ENCODE data around the gene SLC10A2. TPM values are rescaled to one million over a fixed set of nuclear protein-coding genes. Genes with fewer than 3 reads are reported as not detected.

SLC10A2 gene
- total RNA-seq, 2 donors from 2014 or later, result not detected

DNA sequence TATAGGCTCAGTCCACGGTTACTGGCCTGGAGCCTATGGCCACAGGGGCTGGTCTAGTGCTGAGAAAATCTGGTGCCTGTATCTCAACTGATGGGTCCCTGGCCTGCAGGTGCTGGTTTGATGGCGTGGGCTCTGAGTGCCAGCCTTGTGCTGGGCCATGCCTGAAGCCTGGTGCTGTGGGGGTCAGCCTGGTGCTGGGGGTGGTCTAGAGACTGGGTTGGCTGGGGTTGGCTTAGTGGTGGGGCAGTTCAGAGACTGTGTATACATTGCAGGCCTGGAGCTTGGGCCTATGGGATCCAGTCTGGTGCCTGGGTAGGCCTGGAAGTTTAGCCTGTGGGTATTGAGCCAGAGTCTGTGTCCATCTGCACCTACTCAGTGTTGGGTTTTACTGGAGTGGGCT lies 36.4 kb downstream of the SLC10A2 start:
- 40 to 68% methylated on average over 1 to 2 of the region's 2 CpGs for WGBS, 2 donors
- TF ChIP-seq, protein P1, sequence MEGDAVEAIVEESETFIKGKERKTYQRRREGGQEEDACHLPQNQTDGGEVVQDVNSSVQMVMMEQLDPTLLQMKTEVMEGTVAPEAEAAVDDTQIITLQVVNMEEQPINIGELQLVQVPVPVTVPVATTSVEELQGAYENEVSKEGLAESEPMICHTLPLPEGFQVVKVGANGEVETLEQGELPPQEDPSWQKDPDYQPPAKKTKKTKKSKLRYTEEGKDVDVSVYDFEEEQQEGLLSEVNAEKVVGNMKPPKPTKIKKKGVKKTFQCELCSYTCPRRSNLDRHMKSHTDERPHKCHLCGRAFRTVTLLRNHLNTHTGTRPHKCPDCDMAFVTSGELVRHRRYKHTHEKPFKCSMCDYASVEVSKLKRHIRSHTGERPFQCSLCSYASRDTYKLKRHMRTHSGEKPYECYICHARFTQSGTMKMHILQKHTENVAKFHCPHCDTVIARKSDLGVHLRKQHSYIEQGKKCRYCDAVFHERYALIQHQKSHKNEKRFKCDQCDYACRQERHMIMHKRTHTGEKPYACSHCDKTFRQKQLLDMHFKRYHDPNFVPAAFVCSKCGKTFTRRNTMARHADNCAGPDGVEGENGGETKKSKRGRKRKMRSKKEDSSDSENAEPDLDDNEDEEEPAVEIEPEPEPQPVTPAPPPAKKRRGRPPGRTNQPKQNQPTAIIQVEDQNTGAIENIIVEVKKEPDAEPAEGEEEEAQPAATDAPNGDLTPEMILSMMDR (IDR thresholded peaks at IDR 0.05), result no peak
- no peak for TF ChIP-seq POLR2A (IDR thresholded peaks at IDR 0.05)
- intact Hi-C loops (cut with DNase I), result no loop called here
- no peak for DNase-seq
- Histone ChIP-seq H3K4me1 (no peaks in the 10 kb centered on the region), H3K4me3 (no peak overlapping the region), H3K36me3 (replicated peaks in 1 of 2; ENCODE audit: insufficient read depth in 1 of 2, low read depth in 2 of 2) (no peaks in the 10 kb centered on the region), H3K27me3 (no peaks in the 10 kb centered on the region), H3K9me3 (no peaks in the 10 kb centered on the region), H3K27ac (no peak overlapping the region)
- ATAC-seq, result no peak

DNA sequence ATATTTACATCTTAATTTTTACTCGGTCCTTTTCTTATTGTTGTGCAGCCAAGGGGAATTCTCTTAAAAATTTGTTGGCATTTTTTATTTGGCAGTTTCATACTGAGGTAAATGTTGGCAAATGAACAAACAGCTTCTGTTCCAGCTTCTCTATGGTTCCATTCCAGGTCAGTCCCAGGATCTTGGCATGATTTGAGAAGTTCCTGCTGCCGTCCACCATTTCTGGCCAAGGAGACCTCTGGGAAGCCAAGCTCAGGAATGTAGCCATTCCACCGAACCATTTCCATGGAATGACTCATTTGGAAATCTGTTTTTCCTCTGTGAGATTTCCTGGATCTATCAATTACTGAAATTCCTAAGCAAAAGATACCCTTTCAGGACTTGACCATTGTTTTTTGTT lies 43.9 kb downstream of the SLC10A2 start:
- H3K9me3 ChIP-seq, result no peaks in the 10 kb centered on the region
- TF ChIP-seq POLR2A (IDR thresholded peaks at IDR 0.05), result no peak
- TF ChIP-seq, protein P1 (IDR thresholded peaks at IDR 0.05), result no peak
- DNase-seq, result no peak
- H3K27me3 ChIP-seq, result no peaks in the 10 kb centered on the region
- 43 to 50% methylated on average over 3 of the region's 3 CpGs for WGBS, 2 donors
- ATAC-seq, result no peak
- H3K4me3 ChIP-seq, result no peak overlapping the region
- no peaks in the 10 kb centered on the region for H3K36me3 ChIP-seq (replicated peaks in 1 of 2; ENCODE audit: insufficient read depth in 1 of 2, low read depth in 2 of 2)
- intact Hi-C loops (cut with DNase I), result no loop called here
- H3K27ac ChIP-seq, result no peak overlapping the region
- H3K4me1 ChIP-seq, result no peaks in the 10 kb centered on the region

GRCh38 chr13:103018556-103018955 lies 47.7 kb downstream of the SLC10A2 start:
- Histone ChIP-seq H3K4me3 (no peak overlapping the region), H3K4me1 (no peaks in the 10 kb centered on the region), H3K27ac (no peak overlapping the region), H3K9me3 (no peaks in the 10 kb centered on the region), H3K27me3 (no peaks in the 10 kb centered on the region), H3K36me3 (replicated peaks in 1 of 2; ENCODE audit: insufficient read depth in 1 of 2, low read depth in 2 of 2) (no peaks in the 10 kb centered on the region)
- WGBS, 2 donors, result 45 to 60% methylated on average over 2 of the region's 2 CpGs
- ATAC-seq (no peak), DNase-seq (no peak)
- intact Hi-C loops (cut with DNase I), result no loop called here
- TF ChIP-seq POLR2A (IDR thresholded peaks at IDR 0.05), result no peak
- TF ChIP-seq, protein P1 (IDR thresholded peaks at IDR 0.05), result no peak

- Histone ChIP-seq H3K9me3 (no peaks in the 10 kb centered on the region), H3K4me1 (no peaks in the 10 kb centered on the region), H3K27ac (no peak overlapping the region), H3K27me3 (no peaks in the 10 kb centered on the region), H3K36me3 (replicated peaks in 1 of 2; ENCODE audit: insufficient read depth in 1 of 2, low read depth in 2 of 2) (no peaks in the 10 kb centered on the region), H3K4me3 (no peak overlapping the region)
- WGBS, 2 donors, result 76 to 86% methylated on average over 3 of the region's 3 CpGs
- intact Hi-C loops (cut with DNase I), result no loop called here
- ATAC-seq (no peak), DNase-seq (no peak)
- TF ChIP-seq POLR2A (IDR thresholded peaks at IDR 0.05), result no peak
- TF ChIP-seq, protein P1 (IDR thresholded peaks at IDR 0.05), result no peak
These were observed 53.6 kb downstream of the SLC10A2 start for GRCh38 chr13:103012646-103013045.

DNA sequence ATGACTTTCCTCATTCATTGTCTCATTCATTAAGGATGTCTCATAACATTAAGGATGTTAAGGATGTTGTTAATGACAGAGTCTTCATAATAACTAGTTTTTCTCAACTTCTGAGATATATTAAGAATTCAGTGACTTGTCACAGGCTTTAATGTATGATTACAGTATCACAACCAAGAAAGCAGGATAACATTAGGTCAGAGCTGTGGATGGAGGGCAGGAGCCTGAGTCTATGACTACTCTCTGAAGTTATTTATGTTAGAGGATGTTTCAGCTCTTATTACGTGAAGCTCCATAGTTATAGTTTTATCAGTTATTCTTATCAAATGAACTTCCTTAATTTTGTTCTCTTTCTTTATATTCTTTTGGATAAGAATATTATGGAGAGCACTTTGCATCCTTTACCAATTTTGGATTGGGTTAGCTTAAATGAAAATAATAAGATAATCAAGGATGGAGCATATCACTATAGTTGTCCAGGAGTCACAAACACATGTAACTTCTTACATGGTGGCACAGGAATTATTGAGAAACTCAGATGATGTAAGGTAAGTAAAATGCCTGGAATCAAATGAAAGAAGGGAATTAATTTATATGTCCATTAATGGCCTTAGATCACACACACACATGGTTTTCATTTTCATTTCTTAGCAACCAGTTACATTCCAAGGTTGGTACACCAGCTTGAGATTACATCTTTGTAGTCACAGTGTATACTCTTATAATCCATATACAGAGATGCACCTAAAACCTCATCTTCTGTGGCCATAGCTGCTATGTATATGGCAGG lies 57.0 kb downstream of the SLC10A2 start:
- WGBS, 2 donors, result 29 to 34% methylated on average over 1 of the region's 1 CpG

More for the DNA sequence above, 57.0 kb downstream of the SLC10A2 start:
- DNase-seq (no peak), ATAC-seq (no peak)
- TF ChIP-seq POLR2A (IDR thresholded peaks at IDR 0.05), result no peak
- TF ChIP-seq, protein P1 (IDR thresholded peaks at IDR 0.05), result no peak
- Histone ChIP-seq H3K27ac (no peak overlapping the region), H3K4me3 (no peak overlapping the region), H3K4me1 (no peaks in the 10 kb centered on the region), H3K27me3 (no peaks in the 10 kb centered on the region), H3K9me3 (no peaks in the 10 kb centered on the region), H3K36me3 (replicated peaks in 1 of 2; ENCODE audit: insufficient read depth in 1 of 2, low read depth in 2 of 2) (no peaks in the 10 kb centered on the region)
- intact Hi-C loops (cut with DNase I), result no loop called here

Measured in body of pancreas (tissue), 4 donors.